Parathyroid adenoma (tissue), 2 donors: ENCODE measurements around the gene FRMD1.

Source experiments
- H2AFZ ChIP-seq: fragments of 300-600 bp; sonication (generic); one replicate; pipeline ENCODE4 v1.7.0; 2017; ENCODE audit warnings: antibody characterized with exemption, mild to moderate bottlenecking
- H3K27ac ChIP-seq: fragments of 300-600 bp; sonication (generic); one replicate; pipeline ENCODE4 v1.7.0; 2017
- H3K27me3 ChIP-seq: fragments of 300-600 bp; sonication (generic); one replicate; pipeline ENCODE4 v1.7.0; 2017; ENCODE audit warnings: low read length; ENCODE audit not compliant: control insufficient read depth, insufficient read depth
- H3K36me3 ChIP-seq: fragments of 300-600 bp; sonication (generic); one replicate; pipeline ENCODE4 v1.7.0; 2017; ENCODE audit warnings: low read length; ENCODE audit not compliant: control insufficient read depth, insufficient read depth
- H3K4me1 ChIP-seq: fragments of 300-600 bp; sonication (generic); one replicate; pipeline ENCODE4 v1.7.0; 2017; ENCODE audit warnings: control low read depth
- H3K4me2 ChIP-seq: fragments of 300-600 bp; sonication (generic); one replicate; pipeline ENCODE4 v1.7.0; 2017; ENCODE audit warnings: low read length
- H3K4me3 ChIP-seq: fragments of 300-600 bp; sonication (generic); one replicate; pipeline ENCODE4 v1.7.0; 2017; ENCODE audit warnings: low read depth, low read length
- H3K79me2 ChIP-seq: fragments of 300-600 bp; sonication (generic); one replicate; pipeline ENCODE4 v1.7.0; 2017; ENCODE audit warnings: control low read depth
- H3K9ac ChIP-seq: fragments of 300-600 bp; sonication (generic); one replicate; pipeline ENCODE4 v1.7.0; 2017; ENCODE audit warnings: mild to moderate bottlenecking
- H3K9me3 ChIP-seq: fragments of 300-600 bp; sonication (generic); one replicate; pipeline ENCODE4 v1.7.0; 2017; ENCODE audit warnings: low read length; ENCODE audit not compliant: control insufficient read depth
- CTCF ChIP-seq: fragments of 300-600 bp; sonication (generic); IDR thresholded peaks from one replicate; pipeline ENCODE4 v1.7.0; 2017; ENCODE audit warnings: antibody characterized with exemption, mild to moderate bottlenecking
- donor health status: primary hyperparathyroidism.

The FRMD1 gene

GRCh38 chr6:168117942-168118341 lies 38.9 kb upstream of the FRMD1 start:
- H3K4me3 ChIP-seq = no peak overlapping the region
- no peaks in the 10 kb centered on the region for H3K36me3 ChIP-seq
- no peak overlapping the region for H3K4me2 ChIP-seq
- no peak overlapping the region for H3K27ac ChIP-seq
- no peaks in the 10 kb centered on the region for H3K27me3 ChIP-seq
- no peaks in the 10 kb centered on the region for H3K79me2 ChIP-seq
- H3K9ac ChIP-seq = no peak overlapping the region
- H3K4me1 ChIP-seq = no peaks in the 10 kb centered on the region
- no peak overlapping the region for H2AFZ ChIP-seq
- TF ChIP-seq CTCF = no peak
- H3K9me3 ChIP-seq = no peaks in the 10 kb centered on the region

- no peak for TF ChIP-seq CTCF
- no peak overlapping the region for H3K27ac ChIP-seq
- no peak overlapping the region for H2AFZ ChIP-seq
- no peaks in the 10 kb centered on the region for H3K4me1 ChIP-seq
- H3K27me3 ChIP-seq = no peaks in the 10 kb centered on the region
- H3K9ac ChIP-seq = no peak overlapping the region
- H3K79me2 ChIP-seq = no peaks in the 10 kb centered on the region
- no peak overlapping the region for H3K4me3 ChIP-seq
- no peaks in the 10 kb centered on the region for H3K36me3 ChIP-seq
- H3K4me2 ChIP-seq = no peak overlapping the region
- no peaks in the 10 kb centered on the region for H3K9me3 ChIP-seq
Measured at GRCh38 chr6:168116975-168117899, 38.2 kb upstream of the FRMD1 start.

GRCh38 chr6:168116438-168116974 lies 37.5 kb upstream of the FRMD1 start:
- no peaks in the 10 kb centered on the region for H3K36me3 ChIP-seq
- no peak overlapping the region for H3K4me3 ChIP-seq
- no peaks in the 10 kb centered on the region for H3K27me3 ChIP-seq
- no peak overlapping the region for H3K27ac ChIP-seq
- H3K79me2 ChIP-seq = no peaks in the 10 kb centered on the region
- no peak overlapping the region for H3K4me2 ChIP-seq
- no peak overlapping the region for H2AFZ ChIP-seq
- TF ChIP-seq CTCF = no peak
- no peaks in the 10 kb centered on the region for H3K9me3 ChIP-seq
- no peak overlapping the region for H3K9ac ChIP-seq
- H3K4me1 ChIP-seq = no peaks in the 10 kb centered on the region

GRCh38 chr6:168115748-168116437 lies 36.9 kb upstream of the FRMD1 start:
- no peaks in the 10 kb centered on the region for H3K27me3 ChIP-seq
- H3K27ac ChIP-seq = no peak overlapping the region
- no peak overlapping the region for H3K9ac ChIP-seq
- no peak overlapping the region for H3K4me3 ChIP-seq
- H3K36me3 ChIP-seq = no peaks in the 10 kb centered on the region
- H2AFZ ChIP-seq = no peak overlapping the region
- H3K4me1 ChIP-seq = no peaks in the 10 kb centered on the region
- no peaks in the 10 kb centered on the region for H3K79me2 ChIP-seq
- no peak for TF ChIP-seq CTCF
- no peaks in the 10 kb centered on the region for H3K9me3 ChIP-seq
- no peak overlapping the region for H3K4me2 ChIP-seq
